Suppressor macrophage (primary cell): ENCODE data around the gene PRR7.
"Not testable (repeated sequence)": the region's sequence is repeated elsewhere in the genome, so short reads cannot be mapped to it uniquely, and the experiment has no call there.

ENCODE experiments used
- DNase-seq, 4 experiments: peaks; one replicate each; pipeline ENCODE4 v3.0.0-alpha.2; 2020 to 2022

PRR7 gene

GRCh38 chr5:177484902-177485549 lies 38.4 kb downstream of the PRR7 start:
- DNase-seq: peak in 1 of 4 experiments; percentile 1

- not testable (repeated sequence) for DNase-seq
These were observed 39.1 kb downstream of the PRR7 start for GRCh38 chr5:177485753-177486152.

GRCh38 chr5:177486256-177486655 lies 39.6 kb downstream of the PRR7 start:
- no peak for DNase-seq

GRCh38 chr5:177487144-177487543 lies 40.5 kb downstream of the PRR7 start:
- no peak for DNase-seq

GRCh38 chr5:177487975-177488374 lies 41.4 kb downstream of the PRR7 start:
- no peak for DNase-seq

GRCh38 chr5:177489119-177489716 lies 42.6 kb downstream of the PRR7 start:
- no peak for DNase-seq

GRCh38 chr5:177490311-177490991 lies 43.8 kb downstream of the PRR7 start:
- peak in 1 of 4 experiments; percentile 44 for DNase-seq

- no peak for DNase-seq
These were observed 44.4 kb downstream of the PRR7 start for GRCh38 chr5:177490992-177491391.

- peak in 1 of 4 experiments; percentile 49 for DNase-seq
These were observed 44.9 kb downstream of the PRR7 start for GRCh38 chr5:177491429-177491945.

GRCh38 chr5:177491983-177492746 lies 45.6 kb downstream of the PRR7 start:
- no peak for DNase-seq

- DNase-seq: no peak
These were observed 46.2 kb downstream of the PRR7 start for GRCh38 chr5:177492841-177493240.

GRCh38 chr5:177493795-177494345 lies 47.3 kb downstream of the PRR7 start:
- peak in 2 of 4 experiments; percentile 21 to 33 for DNase-seq

GRCh38 chr5:177494346-177495195 lies 48.0 kb downstream of the PRR7 start:
- DNase-seq: peak; percentile 68 to 88 (median 84)

GRCh38 chr5:177495243-177496060 lies 48.8 kb downstream of the PRR7 start:
- DNase-seq: peak; percentile 28 to 62 (median 48)

- no peak for DNase-seq
These were observed 49.6 kb downstream of the PRR7 start for GRCh38 chr5:177496070-177496726.

- peak; percentile 48 to 70 (median 65) for DNase-seq
These were observed 50.2 kb downstream of the PRR7 start for GRCh38 chr5:177496727-177497291.

- DNase-seq: peak; percentile 98 to 99 (median 98)
These were observed 50.8 kb downstream of the PRR7 start, which contains the start of gene PDLIM7 for GRCh38 chr5:177497292-177498012. TSS of gene PDLIM7 (minus strand) at chr5:177497604. CDS start at chr5:177496512, 1,092 bp downstream.

GRCh38 chr5:177498013-177498787 lies 51.6 kb downstream of the PRR7 start:
- DNase-seq: peak in 2 of 4 experiments; percentile 26 to 54
